ENCODE data around the gene ADAT3. TPM values are rescaled to one million over a fixed set of nuclear protein-coding genes. Genes with fewer than 3 reads are reported as not detected.

ADAT3 gene
- total and polyA plus RNA-seq, 4 donors = 1.3 to 3.3 (median 2.1) TPM

DNA sequence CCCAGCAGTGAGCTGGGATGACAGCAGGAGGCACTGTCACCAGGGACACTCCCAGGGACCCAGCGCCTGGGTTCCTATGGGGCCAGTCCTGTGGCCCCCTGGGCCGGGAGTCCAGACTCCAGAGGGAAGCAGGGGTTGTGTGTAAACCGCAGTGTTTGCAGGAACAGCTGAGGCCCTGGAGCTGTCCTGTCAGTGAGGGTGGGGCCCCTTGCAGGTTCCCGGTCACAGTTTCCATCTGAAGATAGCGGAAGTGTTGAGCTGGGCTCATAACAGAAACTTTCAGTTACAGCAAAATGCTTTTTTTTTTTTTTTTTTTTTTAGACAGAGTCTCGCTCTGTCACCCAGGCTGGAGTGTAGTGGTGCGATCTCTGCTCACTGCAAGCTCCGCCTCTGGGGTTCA is 18.1 kb downstream of the ADAT3 start:
- no peak overlapping the region for H3K27ac ChIP-seq (ENCODE audit: low read depth in 1 of 2, low read length in 2 of 2)
- H3K27me3 ChIP-seq (ENCODE audit: control insufficient read depth in 4 of 4, insufficient read depth in 4 of 4, low read length in 3 of 4) = no peaks in the 10 kb centered on the region
- peaks cover 5 to 35% (median 12%) of the 10 kb centered on the region in 4 donors for H3K36me3 ChIP-seq (ENCODE audit: control insufficient read depth in 4 of 4, insufficient read depth in 3 of 4, low read depth in 1 of 4, low read length in 3 of 4)
- WGBS = 92% methylated on average over 8 of the region's 8 CpGs
- no peak overlapping the region for H3K4me3 ChIP-seq (ENCODE audit: low read depth in 1 of 3, low read length in 3 of 3)
- no peak overlapping the region for H3K9ac ChIP-seq (ENCODE audit: low read depth in 1 of 2, low read length in 2 of 2)
- H3K4me1 ChIP-seq (ENCODE audit: control insufficient read depth in 4 of 4, insufficient read depth in 4 of 4, low read length in 3 of 4) = no peaks in the 10 kb centered on the region
- H3K9me3 ChIP-seq (ENCODE audit: control insufficient read depth in 4 of 4, low read length in 3 of 4) = no peaks in the 10 kb centered on the region
- DNase-seq (ENCODE audit: low spot score) = no peak
- no peak for TF ChIP-seq MAX (IDR thresholded peaks at IDR 0.05)
- no peak for TF ChIP-seq GABPA (IDR thresholded peaks at IDR 0.05 in 1 of 2, conservative IDR thresholded peaks at IDR 0.05 in 1 of 2)
- no peak for TF ChIP-seq REST (IDR thresholded peaks at IDR 0.05)
- TF ChIP-seq CTCF (IDR thresholded peaks at IDR 0.05; ENCODE audit: low read depth, low read length, missing input control) = no peak
- TF ChIP-seq NR2F2 (IDR thresholded peaks at IDR 0.05) = no peak
- TF ChIP-seq, protein P1, sequence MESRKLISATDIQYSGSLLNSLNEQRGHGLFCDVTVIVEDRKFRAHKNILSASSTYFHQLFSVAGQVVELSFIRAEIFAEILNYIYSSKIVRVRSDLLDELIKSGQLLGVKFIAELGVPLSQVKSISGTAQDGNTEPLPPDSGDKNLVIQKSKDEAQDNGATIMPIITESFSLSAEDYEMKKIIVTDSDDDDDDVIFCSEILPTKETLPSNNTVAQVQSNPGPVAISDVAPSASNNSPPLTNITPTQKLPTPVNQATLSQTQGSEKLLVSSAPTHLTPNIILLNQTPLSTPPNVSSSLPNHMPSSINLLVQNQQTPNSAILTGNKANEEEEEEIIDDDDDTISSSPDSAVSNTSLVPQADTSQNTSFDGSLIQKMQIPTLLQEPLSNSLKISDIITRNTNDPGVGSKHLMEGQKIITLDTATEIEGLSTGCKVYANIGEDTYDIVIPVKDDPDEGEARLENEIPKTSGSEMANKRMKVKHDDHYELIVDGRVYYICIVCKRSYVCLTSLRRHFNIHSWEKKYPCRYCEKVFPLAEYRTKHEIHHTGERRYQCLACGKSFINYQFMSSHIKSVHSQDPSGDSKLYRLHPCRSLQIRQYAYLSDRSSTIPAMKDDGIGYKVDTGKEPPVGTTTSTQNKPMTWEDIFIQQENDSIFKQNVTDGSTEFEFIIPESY (IDR thresholded peaks at IDR 0.05) = no peak
- no peak for TF ChIP-seq JUND (IDR thresholded peaks at IDR 0.05)
- no peak for TF ChIP-seq SP1 (IDR thresholded peaks at IDR 0.05)
- TF ChIP-seq TAF1 (conservative IDR thresholded peaks at IDR 0.05) = no peak
- no peak for TF ChIP-seq YY1 (IDR thresholded peaks at IDR 0.05)
- TF ChIP-seq HNF4G (IDR thresholded peaks at IDR 0.05) = no peak
- no peak for TF ChIP-seq FOXA1 (IDR thresholded peaks at IDR 0.05)
- no peak for TF ChIP-seq RXRA (IDR thresholded peaks at IDR 0.05)
- TF ChIP-seq RAD21 (IDR thresholded peaks at IDR 0.05) = no peak
- TF ChIP-seq HNF4A (conservative IDR thresholded peaks at IDR 0.05) = no peak
- TF ChIP-seq EGR1 (IDR thresholded peaks at IDR 0.05; ENCODE audit: low read depth in 2 of 2) = no peak
- TF ChIP-seq FOXA2 (IDR thresholded peaks at IDR 0.05) = no peak
- TF ChIP-seq, protein P2, sequence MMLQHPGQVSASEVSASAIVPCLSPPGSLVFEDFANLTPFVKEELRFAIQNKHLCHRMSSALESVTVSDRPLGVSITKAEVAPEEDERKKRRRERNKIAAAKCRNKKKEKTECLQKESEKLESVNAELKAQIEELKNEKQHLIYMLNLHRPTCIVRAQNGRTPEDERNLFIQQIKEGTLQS (IDR thresholded peaks at IDR 0.05) = no peak
